Chondrocyte (in vitro differentiated cells): ENCODE measurements around the gene VSIR. TPM values are rescaled to one million over a fixed set of nuclear protein-coding genes. Genes with fewer than 3 reads are reported as not detected.

Experiments used
- DNase-seq: peaks from one replicate; pipeline ENCODE4 v3.0.0; 2021; ENCODE audit warnings: mixed read lengths, low spot score
- H3K27ac Mint-ChIP-seq: one replicate; pipeline ENCODE4 v1.8.0; 2021; ENCODE audit warnings: mild to moderate bottlenecking, moderate library complexity, mixed read lengths; ENCODE audit not compliant: unreplicated experiment
- H3K27me3 Mint-ChIP-seq: 2 replicates; pipeline ENCODE4 v1.8.0; 2021; ENCODE audit warnings: low read depth, mixed read lengths
- H3K36me3 Mint-ChIP-seq: 2 replicates; pipeline ENCODE4 v1.8.0; 2021; ENCODE audit warnings: low read depth, mixed read lengths
- H3K4me1 Mint-ChIP-seq: 2 replicates; pipeline ENCODE4 v1.8.0; 2021; ENCODE audit warnings: low read depth, mild to moderate bottlenecking, mixed read lengths
- H3K4me3 Mint-ChIP-seq: one replicate; pipeline ENCODE4 v1.8.0; 2021; ENCODE audit warnings: mild to moderate bottlenecking, moderate library complexity, mixed read lengths; ENCODE audit not compliant: unreplicated experiment
- H3K9me3 Mint-ChIP-seq: 2 replicates; pipeline ENCODE4 v1.8.0; 2021; ENCODE audit warnings: low read depth, mixed read lengths
- total RNA-seq: library from RNA; stranded (reverse); gene quantifications from 3 replicates; pipeline ENCODE4 v1.2.1, GENCODE V29; 2021
- TF ChIP-seq, protein P1 (sequence below): fragments of 200-600 bp; sonication (generic); IDR thresholded peaks from 2 replicates; pipeline ENCODE4 v1.5.0; 2021; ENCODE audit warnings: antibody characterized with exemption, mild to moderate bottlenecking, moderate library complexity

Gene VSIR
- total RNA-seq, 1 donor from 2014 or later, result 1.3 TPM

DNA sequence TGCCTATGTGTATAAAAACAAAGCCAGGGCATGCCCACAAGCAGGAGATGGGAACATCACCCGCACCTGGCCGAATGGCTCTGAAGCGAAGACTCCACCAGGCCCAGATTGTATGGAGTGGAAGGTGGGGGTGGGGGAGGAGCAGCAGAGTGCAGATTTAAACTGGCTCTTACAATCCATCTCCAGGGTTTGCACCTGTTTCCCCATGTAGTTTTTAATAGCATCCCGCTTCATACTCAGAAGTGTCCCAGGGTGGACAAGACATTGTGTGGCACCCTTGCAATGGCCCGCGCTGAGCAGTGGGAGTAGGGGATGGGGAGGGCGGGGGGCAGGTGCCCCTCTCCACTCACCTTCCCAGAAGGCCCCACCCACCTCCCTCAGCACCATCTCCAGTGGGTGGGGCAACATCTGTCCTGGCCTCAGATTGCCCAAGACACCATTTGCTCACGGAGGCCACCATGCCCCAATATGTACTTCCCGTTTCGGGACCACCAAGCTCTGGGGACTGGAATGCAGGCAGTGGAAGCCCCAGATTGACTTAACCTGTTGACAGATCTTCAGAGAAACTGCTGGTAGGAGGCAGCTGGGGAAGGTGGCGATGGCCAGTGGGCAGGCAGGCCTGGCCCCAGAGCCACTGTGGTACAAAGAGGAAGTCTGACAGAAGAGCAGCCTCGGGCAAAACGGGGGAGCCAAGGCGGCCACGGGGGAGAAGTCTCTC is 23.0 kb downstream of the VSIR start:
- TF ChIP-seq, protein P1, sequence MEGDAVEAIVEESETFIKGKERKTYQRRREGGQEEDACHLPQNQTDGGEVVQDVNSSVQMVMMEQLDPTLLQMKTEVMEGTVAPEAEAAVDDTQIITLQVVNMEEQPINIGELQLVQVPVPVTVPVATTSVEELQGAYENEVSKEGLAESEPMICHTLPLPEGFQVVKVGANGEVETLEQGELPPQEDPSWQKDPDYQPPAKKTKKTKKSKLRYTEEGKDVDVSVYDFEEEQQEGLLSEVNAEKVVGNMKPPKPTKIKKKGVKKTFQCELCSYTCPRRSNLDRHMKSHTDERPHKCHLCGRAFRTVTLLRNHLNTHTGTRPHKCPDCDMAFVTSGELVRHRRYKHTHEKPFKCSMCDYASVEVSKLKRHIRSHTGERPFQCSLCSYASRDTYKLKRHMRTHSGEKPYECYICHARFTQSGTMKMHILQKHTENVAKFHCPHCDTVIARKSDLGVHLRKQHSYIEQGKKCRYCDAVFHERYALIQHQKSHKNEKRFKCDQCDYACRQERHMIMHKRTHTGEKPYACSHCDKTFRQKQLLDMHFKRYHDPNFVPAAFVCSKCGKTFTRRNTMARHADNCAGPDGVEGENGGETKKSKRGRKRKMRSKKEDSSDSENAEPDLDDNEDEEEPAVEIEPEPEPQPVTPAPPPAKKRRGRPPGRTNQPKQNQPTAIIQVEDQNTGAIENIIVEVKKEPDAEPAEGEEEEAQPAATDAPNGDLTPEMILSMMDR, result no peak
- H3K9me3 Mint-ChIP-seq, result no peaks in the 10 kb centered on the region
- H3K4me1 Mint-ChIP-seq, result no peaks in the 10 kb centered on the region
- no peaks in the 10 kb centered on the region for H3K36me3 Mint-ChIP-seq
- H3K27ac Mint-ChIP-seq, result no peak overlapping the region
- H3K4me3 Mint-ChIP-seq, result no peak overlapping the region
- no peak for DNase-seq
- H3K27me3 Mint-ChIP-seq, result peaks cover 10% of the 10 kb centered on the region

DNA sequence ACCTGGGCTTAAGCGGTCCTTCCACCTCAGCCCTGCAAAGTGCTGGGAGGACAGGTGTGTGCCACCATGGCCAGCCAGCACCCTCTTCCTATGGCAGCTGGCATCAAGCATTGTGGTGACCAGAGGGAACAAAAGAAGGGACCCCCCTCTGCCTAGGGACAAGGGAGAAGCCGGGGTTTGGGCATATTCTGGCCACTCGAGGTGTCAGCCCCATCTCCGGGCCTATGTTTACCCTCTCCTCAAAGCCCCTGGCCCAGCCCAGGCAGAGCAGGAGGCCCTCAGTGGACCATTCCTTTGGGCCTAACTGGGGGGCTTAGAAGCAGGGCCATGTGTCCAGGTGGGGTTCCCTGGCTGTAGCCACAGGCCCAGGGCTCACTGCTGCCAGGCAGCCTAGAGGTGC is 23.9 kb downstream of the VSIR start:
- no peaks in the 10 kb centered on the region for H3K4me1 Mint-ChIP-seq
- no peak overlapping the region for H3K27ac Mint-ChIP-seq
- no peak for DNase-seq
- no peaks in the 10 kb centered on the region for H3K9me3 Mint-ChIP-seq
- peaks cover 4% of the 10 kb centered on the region for H3K27me3 Mint-ChIP-seq
- TF ChIP-seq, protein P1, result no peak
- no peak overlapping the region for H3K4me3 Mint-ChIP-seq
- no peaks in the 10 kb centered on the region for H3K36me3 Mint-ChIP-seq

DNA sequence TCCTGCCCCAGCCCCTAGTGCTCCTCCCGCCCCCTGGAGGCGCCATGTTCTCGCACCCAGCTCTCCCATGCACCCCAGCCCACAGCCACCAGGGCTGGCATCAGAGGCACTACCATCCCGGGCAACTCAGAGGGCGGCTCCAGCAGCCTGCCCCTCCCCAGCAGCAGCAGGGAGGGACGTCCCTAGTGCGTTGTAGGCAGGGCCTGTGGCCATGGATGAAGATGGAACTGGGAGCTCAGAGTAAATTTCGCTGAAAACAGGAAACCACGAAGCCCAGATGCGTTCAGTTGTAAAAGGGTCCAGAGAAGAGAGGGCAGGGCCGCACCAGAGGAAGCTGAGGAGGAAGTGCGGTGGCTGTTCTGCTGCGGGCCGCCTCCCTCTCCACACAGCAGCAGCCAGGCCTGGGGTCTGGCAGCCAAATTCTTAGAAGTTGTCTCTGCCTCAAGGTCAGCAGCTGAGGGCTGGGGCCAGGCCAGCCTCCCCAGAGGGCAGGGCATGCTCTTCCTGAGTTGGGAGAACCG is 24.6 kb downstream of the VSIR start:
- Mint-ChIP-seq H3K36me3 (no peaks in the 10 kb centered on the region), H3K4me1 (no peaks in the 10 kb centered on the region), H3K9me3 (no peaks in the 10 kb centered on the region), H3K4me3 (no peak overlapping the region), H3K27me3 (peaks cover 4% of the 10 kb centered on the region), H3K27ac (no peak overlapping the region)
- no peak for DNase-seq
- TF ChIP-seq, protein P1, result no peak

DNA sequence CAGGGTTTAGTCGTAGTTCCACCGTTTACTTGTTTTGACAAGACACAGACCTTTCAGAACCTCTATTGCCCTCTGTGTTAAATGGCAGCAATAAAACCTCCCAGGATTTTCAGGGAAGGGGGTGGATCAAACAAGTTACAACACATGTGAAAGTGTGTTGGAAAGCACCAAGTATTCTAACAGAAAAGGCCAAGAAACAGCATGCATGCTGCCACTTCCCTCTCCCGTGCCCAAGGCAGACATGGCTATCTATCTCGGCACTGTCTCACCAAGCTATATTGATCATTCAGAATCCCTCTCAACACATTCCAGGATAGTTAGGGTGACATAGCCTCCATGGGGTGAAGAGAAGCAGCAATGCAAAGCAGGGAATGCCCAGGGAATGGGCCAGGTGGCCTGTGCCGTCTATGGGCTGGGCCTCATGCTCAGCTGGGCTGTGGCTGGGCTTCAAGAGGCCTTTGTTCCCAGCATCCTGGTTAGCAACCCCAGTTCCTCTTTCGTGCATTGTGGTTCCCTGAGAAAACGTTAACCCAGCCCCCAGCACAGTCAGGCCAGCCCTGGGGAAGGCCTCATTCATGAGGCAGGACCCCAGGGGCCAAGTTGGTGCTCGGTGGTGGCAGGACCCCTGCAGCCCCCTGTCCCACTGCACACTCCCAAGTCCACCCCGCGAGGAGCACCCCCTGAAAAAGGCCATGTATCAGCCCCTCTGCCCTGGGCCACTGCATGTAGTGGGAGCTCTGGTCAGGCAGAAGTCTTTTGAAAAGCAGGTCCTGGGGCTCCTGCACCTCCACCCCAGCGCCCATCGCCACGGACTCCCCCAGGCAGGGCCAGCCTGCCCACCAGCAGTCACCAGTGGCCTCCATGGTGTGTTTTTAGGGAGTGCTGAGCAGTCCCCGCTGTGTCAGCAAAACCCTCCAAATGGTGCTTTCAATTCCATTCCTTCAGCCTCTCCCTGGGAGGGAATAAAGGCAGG is 25.5 kb downstream of the VSIR start:
- DNase-seq, result no peak
- H3K9me3 Mint-ChIP-seq, result peaks cover 2% of the 10 kb centered on the region
- no peak overlapping the region for H3K27ac Mint-ChIP-seq
- TF ChIP-seq, protein P1, result no peak
- H3K4me1 Mint-ChIP-seq, result no peaks in the 10 kb centered on the region
- no peak overlapping the region for H3K4me3 Mint-ChIP-seq
- no peaks in the 10 kb centered on the region for H3K36me3 Mint-ChIP-seq
- peaks cover 4% of the 10 kb centered on the region for H3K27me3 Mint-ChIP-seq

DNA sequence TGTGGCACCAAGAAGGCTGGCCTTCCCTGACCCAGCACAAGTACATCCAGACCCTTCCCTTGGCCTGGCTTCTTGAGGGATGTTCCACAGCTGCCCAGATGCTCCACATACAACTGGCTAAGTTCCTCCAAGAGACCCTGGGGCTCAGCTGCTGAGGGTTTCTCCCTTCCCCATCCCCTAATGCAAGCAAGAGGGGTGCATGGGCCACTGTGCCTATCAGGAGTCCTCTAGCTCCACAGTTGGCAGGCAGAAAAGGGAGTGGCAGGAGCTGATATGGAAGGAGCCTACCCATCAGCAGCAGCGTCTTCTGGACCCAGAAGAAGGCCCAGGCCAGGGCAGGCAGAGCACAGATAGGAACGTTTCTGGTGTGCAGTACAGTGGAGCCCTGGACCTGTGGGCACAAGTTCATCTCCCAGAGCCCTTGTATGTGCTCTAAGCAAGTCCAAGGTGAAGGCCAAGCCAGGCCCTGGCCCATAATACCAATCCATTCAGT is 26.2 kb downstream of the VSIR start:
- no peaks in the 10 kb centered on the region for H3K36me3 Mint-ChIP-seq
- no peaks in the 10 kb centered on the region for H3K4me1 Mint-ChIP-seq

More for the DNA sequence above, 26.2 kb downstream of the VSIR start:
- peaks cover 9% of the 10 kb centered on the region for H3K9me3 Mint-ChIP-seq
- H3K27ac Mint-ChIP-seq, result no peak overlapping the region
- no peak overlapping the region for H3K4me3 Mint-ChIP-seq
- TF ChIP-seq, protein P1, result no peak
- no peak for DNase-seq
- H3K27me3 Mint-ChIP-seq, result peaks cover 2% of the 10 kb centered on the region
